Measurements from ENCODE around the gene NOL9. TPM values are rescaled to one million over a fixed set of nuclear protein-coding genes. Genes with fewer than 3 reads are reported as not detected.

The NOL9 gene
- total and polyA plus RNA-seq, 2 of the 13 experiments (the other 11 are each of a cell fraction or from before 2014, with no cell fraction given): 18.0 to 24.7 TPM

- TF ChIP-seq AKNA (CRISPR knock-in tag; IDR thresholded peaks at IDR 0.05; ENCODE audit: borderline replicate concordance) (no peak), KDM3A (CRISPR knock-in tag; IDR thresholded peaks at IDR 0.05; ENCODE audit: low read depth) (no peak), ZNF460 (CRISPR knock-in tag; IDR thresholded peaks at IDR 0.05; ENCODE audit: borderline replicate concordance) (no peak; the same call in 1 of the 2 replicates), FOXP1 (IDR thresholded peaks at IDR 0.05) (no peak), FOXP1 (CRISPR knock-in tag; IDR thresholded peaks at IDR 0.05) (no peak), ZNF3 (CRISPR knock-in tag; IDR thresholded peaks at IDR 0.05) (no peak), CC2D1A (CRISPR knock-in tag; IDR thresholded peaks at IDR 0.05) (no peak), ZBTB33 (CRISPR knock-in tag; IDR thresholded peaks at IDR 0.05) (no peak), ONECUT2 (CRISPR knock-in tag; IDR thresholded peaks at IDR 0.05) (no peak), ZFP82 (CRISPR knock-in tag; IDR thresholded peaks at IDR 0.05; ENCODE audit: borderline replicate concordance) (no peak), MED8 (CRISPR knock-in tag; IDR thresholded peaks at IDR 0.05; ENCODE audit: insufficient replicate concordance) (no peak), HNRNPL (IDR thresholded peaks at IDR 0.05; ENCODE audit: low read depth, low read length) (no peak)
- TF ChIP-seq, protein P1, sequence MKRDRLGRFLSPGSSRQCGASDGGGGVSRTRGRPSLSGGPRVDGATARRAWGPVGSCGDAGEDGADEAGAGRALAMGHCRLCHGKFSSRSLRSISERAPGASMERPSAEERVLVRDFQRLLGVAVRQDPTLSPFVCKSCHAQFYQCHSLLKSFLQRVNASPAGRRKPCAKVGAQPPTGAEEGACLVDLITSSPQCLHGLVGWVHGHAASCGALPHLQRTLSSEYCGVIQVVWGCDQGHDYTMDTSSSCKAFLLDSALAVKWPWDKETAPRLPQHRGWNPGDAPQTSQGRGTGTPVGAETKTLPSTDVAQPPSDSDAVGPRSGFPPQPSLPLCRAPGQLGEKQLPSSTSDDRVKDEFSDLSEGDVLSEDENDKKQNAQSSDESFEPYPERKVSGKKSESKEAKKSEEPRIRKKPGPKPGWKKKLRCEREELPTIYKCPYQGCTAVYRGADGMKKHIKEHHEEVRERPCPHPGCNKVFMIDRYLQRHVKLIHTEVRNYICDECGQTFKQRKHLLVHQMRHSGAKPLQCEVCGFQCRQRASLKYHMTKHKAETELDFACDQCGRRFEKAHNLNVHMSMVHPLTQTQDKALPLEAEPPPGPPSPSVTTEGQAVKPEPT (CRISPR knock-in tag; IDR thresholded peaks at IDR 0.05; ENCODE audit: low read depth): no peak
- TF ChIP-seq, protein P2, sequence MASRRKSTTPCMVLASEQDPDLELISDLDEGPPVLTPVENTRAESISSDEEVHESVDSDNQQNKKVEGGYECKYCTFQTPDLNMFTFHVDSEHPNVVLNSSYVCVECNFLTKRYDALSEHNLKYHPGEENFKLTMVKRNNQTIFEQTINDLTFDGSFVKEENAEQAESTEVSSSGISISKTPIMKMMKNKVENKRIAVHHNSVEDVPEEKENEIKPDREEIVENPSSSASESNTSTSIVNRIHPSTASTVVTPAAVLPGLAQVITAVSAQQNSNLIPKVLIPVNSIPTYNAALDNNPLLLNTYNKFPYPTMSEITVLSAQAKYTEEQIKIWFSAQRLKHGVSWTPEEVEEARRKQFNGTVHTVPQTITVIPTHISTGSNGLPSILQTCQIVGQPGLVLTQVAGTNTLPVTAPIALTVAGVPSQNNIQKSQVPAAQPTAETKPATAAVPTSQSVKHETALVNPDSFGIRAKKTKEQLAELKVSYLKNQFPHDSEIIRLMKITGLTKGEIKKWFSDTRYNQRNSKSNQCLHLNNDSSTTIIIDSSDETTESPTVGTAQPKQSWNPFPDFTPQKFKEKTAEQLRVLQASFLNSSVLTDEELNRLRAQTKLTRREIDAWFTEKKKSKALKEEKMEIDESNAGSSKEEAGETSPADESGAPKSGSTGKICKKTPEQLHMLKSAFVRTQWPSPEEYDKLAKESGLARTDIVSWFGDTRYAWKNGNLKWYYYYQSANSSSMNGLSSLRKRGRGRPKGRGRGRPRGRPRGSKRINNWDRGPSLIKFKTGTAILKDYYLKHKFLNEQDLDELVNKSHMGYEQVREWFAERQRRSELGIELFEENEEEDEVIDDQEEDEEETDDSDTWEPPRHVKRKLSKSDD (CRISPR knock-in tag; IDR thresholded peaks at IDR 0.05; ENCODE audit: low read depth): no peak
- TF ChIP-seq, protein P3, sequence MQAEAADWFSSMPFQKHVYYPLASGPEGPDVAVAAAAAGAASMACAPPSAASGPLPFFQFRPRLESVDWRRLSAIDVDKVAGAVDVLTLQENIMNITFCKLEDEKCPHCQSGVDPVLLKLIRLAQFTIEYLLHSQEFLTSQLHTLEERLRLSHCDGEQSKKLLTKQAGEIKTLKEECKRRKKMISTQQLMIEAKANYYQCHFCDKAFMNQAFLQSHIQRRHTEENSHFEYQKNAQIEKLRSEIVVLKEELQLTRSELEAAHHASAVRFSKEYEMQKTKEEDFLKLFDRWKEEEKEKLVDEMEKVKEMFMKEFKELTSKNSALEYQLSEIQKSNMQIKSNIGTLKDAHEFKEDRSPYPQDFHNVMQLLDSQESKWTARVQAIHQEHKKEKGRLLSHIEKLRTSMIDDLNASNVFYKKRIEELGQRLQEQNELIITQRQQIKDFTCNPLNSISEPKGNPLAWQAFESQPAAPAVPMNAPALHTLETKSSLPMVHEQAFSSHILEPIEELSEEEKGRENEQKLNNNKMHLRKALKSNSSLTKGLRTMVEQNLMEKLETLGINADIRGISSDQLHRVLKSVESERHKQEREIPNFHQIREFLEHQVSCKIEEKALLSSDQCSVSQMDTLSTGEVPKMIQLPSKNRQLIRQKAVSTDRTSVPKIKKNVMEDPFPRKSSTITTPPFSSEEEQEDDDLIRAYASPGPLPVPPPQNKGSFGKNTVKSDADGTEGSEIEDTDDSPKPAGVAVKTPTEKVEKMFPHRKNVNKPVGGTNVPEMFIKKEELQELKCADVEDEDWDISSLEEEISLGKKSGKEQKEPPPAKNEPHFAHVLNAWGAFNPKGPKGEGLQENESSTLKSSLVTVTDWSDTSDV (CRISPR knock-in tag; IDR thresholded peaks at IDR 0.05): no peak
Observed at GRCh38 chr1:6601923-6602668, 47.8 kb upstream of the NOL9 start (continued).
